WTC11 (cell line): ENCODE measurements around the gene ZP4.

Experiments used
- CTCF ChIP-seq: fragments of 200-600 bp; IDR thresholded peaks from 2 replicates; pipeline ENCODE4 v1.8.0; 2022; ENCODE audit warnings: antibody characterized with exemption
- E2F4 ChIP-seq: sonication (generic); formaldehyde crosslinking; IDR thresholded peaks from 2 replicates; pipeline ENCODE4 v1.8.1; 2022; ENCODE audit warnings: low read depth, mild to moderate bottlenecking, moderate library complexity, missing genetic modification reagents, borderline replicate concordance
- NFE2L1 ChIP-seq: sonication (generic); formaldehyde crosslinking; IDR thresholded peaks from 2 replicates; pipeline ENCODE4 v1.8.1; 2023; ENCODE audit warnings: missing genetic modification reagents
- ZSCAN18 ChIP-seq: fragments of 250-450 bp; sonication (Bioruptor Pico); IDR thresholded peaks from 2 replicates; pipeline ENCODE4 v2.1.2; 2022; ENCODE audit warnings: mild to moderate bottlenecking, moderate library complexity
- TF ChIP-seq, protein P1 (sequence below): sonication (generic); formaldehyde crosslinking; conservative IDR thresholded peaks from 2 replicates; pipeline ENCODE4 v1.8.1; 2023; ENCODE audit warnings: mild to moderate bottlenecking, low read depth, missing genetic modification reagents, moderate library complexity
- TF ChIP-seq, protein P2 (sequence below): sonication (generic); formaldehyde crosslinking; IDR thresholded peaks from 2 replicates; pipeline ENCODE4 v1.8.1; 2023; ENCODE audit warnings: mild to moderate bottlenecking, missing genetic modification reagents
- TF ChIP-seq, protein P3 (sequence below): sonication (generic); formaldehyde crosslinking; IDR thresholded peaks from 2 replicates; pipeline ENCODE4 v1.8.1; 2023; ENCODE audit warnings: mild to moderate bottlenecking, missing genetic modification reagents, moderate library complexity
- TF ChIP-seq, protein P4 (sequence below): fragments of 250-450 bp; sonication (Bioruptor Pico); IDR thresholded peaks from 2 replicates; pipeline ENCODE4 v1.9.0; 2021; ENCODE audit warnings: mild to moderate bottlenecking

DNA sequence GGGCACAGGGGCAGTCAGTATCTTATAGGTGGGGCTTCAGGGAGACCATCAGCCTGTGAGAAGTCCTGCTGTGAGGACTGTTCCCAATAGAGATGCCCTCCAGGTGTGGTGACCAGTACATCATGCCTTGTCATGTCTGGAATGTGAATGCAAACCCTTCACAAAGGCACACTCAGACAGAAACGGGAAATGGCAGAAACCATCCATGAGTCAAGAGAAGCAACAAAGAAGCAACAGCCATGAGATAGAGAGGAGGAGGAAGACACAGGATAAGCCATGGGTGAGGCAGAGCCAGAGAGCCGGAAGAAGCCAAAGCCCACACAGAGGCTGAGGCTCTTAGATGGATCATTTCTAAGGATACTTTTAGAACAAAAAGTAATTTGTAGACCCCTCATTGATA, 20.1 kb upstream of the ZP4 start:
- TF ChIP-seq, protein P1, sequence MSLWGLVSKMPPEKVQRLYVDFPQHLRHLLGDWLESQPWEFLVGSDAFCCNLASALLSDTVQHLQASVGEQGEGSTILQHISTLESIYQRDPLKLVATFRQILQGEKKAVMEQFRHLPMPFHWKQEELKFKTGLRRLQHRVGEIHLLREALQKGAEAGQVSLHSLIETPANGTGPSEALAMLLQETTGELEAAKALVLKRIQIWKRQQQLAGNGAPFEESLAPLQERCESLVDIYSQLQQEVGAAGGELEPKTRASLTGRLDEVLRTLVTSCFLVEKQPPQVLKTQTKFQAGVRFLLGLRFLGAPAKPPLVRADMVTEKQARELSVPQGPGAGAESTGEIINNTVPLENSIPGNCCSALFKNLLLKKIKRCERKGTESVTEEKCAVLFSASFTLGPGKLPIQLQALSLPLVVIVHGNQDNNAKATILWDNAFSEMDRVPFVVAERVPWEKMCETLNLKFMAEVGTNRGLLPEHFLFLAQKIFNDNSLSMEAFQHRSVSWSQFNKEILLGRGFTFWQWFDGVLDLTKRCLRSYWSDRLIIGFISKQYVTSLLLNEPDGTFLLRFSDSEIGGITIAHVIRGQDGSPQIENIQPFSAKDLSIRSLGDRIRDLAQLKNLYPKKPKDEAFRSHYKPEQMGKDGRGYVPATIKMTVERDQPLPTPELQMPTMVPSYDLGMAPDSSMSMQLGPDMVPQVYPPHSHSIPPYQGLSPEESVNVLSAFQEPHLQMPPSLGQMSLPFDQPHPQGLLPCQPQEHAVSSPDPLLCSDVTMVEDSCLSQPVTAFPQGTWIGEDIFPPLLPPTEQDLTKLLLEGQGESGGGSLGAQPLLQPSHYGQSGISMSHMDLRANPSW, result no peak
- TF ChIP-seq CTCF, result no peak
- no peak for TF ChIP-seq ZSCAN18
- no peak for TF ChIP-seq NFE2L1 (CRISPR knock-in tag)
- TF ChIP-seq, protein P2, sequence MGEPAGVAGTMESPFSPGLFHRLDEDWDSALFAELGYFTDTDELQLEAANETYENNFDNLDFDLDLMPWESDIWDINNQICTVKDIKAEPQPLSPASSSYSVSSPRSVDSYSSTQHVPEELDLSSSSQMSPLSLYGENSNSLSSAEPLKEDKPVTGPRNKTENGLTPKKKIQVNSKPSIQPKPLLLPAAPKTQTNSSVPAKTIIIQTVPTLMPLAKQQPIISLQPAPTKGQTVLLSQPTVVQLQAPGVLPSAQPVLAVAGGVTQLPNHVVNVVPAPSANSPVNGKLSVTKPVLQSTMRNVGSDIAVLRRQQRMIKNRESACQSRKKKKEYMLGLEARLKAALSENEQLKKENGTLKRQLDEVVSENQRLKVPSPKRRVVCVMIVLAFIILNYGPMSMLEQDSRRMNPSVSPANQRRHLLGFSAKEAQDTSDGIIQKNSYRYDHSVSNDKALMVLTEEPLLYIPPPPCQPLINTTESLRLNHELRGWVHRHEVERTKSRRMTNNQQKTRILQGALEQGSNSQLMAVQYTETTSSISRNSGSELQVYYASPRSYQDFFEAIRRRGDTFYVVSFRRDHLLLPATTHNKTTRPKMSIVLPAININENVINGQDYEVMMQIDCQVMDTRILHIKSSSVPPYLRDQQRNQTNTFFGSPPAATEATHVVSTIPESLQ, result no peak
- TF ChIP-seq, protein P3, sequence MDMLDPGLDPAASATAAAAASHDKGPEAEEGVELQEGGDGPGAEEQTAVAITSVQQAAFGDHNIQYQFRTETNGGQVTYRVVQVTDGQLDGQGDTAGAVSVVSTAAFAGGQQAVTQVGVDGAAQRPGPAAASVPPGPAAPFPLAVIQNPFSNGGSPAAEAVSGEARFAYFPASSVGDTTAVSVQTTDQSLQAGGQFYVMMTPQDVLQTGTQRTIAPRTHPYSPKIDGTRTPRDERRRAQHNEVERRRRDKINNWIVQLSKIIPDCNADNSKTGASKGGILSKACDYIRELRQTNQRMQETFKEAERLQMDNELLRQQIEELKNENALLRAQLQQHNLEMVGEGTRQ (CRISPR knock-in tag), result no peak
- TF ChIP-seq, protein P4, sequence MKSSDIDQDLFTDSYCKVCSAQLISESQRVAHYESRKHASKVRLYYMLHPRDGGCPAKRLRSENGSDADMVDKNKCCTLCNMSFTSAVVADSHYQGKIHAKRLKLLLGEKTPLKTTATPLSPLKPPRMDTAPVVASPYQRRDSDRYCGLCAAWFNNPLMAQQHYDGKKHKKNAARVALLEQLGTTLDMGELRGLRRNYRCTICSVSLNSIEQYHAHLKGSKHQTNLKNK (CRISPR knock-in tag), result no peak
- no peak for TF ChIP-seq E2F4 (CRISPR knock-in tag)
